GM18511 (cell line): ENCODE data around the gene SRRD.
"Not testable (repeated sequence)": the region's sequence is repeated elsewhere in the genome, so short reads cannot be mapped to it uniquely, and the experiment has no call there.

ENCODE experiments used
- ATAC-seq: cut with Tn5 transposase; IDR thresholded peaks from one replicate; pipeline ENCODE4 v1.9.1; 2021; ENCODE audit warnings: mild to moderate bottlenecking, moderate library complexity; ENCODE audit not compliant: unreplicated experiment

Gene SRRD

DNA sequence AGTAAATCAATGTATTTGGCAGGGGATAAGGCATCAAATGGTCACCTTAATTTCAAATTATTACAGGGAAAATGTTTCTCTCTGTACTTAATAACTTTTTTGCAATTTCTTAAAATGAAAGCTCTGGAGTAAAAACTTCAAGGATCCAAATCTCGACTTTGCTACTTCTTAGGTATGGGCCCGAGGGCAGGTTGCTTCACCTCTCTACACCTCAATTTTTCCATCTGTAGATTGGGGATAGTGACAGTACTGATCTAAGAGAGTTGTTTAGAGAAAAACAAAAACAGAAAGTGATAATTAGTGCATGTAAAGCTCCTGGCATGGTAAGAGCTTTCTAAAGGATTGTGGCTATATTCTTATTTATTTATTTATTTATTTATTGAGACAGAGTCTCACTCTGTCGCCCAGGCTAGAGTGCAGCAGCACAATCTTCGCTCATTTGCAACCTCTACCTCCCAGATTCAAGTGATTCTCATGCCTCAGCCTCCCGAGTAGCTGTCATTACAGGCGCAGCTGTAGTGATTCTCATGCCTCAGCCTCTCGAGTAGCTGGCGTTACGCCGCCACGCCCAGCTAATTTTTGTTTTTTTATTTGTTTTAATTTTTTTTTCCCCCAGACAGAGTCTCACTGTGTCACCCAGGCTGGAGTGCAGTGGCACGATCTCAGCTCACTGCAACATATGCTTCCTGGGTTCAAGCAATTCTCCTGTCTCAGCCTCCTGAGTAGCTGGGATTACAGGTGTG, 30.9 kb downstream of the SRRD start:
- no peak for ATAC-seq

DNA sequence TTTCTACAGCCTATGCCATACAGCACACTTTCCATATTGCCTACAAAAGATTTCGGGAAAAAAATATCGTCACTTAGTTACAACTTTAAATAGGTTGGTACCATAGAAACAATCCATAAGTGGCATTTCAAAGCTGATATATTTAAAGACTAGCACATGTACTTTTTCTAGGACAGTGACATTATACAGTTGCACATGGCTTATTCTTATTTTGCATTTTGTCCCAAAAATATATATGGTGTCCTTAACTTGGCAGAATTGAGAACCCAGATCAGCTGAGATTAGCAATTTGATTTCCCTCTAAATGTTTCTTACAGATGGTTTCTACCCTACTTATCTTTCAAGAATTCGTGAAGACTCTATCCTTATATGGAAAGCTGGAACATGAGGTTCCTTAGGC, 32.3 kb downstream of the SRRD start:
- no peak for ATAC-seq

DNA sequence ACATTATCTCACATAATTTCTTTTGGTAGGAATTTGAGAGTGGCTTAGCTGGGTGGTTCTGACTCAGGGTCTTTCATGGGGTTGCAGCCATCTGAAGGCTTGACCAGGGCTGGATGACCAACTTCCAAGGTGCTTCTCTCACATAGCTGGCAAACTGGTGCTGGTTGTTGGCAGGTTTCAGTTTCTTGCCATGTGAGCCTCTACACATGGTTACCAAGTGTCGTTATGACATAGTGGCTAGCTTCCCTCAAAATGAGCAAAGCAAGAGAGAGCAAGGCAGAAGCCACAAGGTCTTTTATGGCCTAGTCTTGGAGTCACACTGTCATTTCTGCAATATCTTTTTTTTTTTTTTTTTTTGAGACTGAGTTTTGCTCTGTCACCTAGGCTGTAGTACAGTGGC, 32.8 kb downstream of the SRRD start:
- no peak for ATAC-seq

- ATAC-seq = no peak
Observed at GRCh38 chr22:26517429-26517828, 33.8 kb downstream of the SRRD start.

GRCh38 chr22:26522012-26522411, 38.3 kb downstream of the SRRD start:
- no peak for ATAC-seq

- ATAC-seq = no peak
Observed at GRCh38 chr22:26522592-26522991, 38.9 kb downstream of the SRRD start.

GRCh38 chr22:26524870-26525269, 41.2 kb downstream of the SRRD start:
- ATAC-seq = no peak

DNA sequence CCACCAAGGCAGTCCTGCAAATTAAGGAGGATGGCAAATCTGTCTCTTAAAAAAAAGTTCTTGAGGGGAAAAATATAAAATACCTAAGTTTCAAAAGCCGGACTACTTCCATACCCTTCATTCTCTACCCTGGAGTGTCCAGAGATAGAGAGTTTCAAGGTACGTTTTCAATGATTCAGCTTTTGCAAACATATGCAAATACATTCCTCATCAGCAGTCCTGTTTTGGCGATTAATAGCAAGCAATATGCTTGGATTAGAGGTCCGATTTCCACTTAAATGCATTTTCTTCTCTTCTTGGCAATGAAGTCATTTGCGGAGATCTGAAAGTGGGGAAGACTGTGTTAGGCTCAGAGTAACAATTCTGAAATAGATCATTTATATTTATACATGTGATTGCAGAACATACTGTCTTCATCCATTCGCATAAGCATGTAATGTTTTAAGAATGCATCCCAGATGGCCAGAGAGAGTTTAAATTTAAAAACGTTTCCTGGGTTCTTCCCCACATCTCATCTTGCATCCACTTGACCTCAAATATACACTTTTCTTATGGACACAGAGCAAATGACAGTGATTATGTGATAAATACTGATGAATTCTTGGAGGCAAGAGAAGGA, 42.4 kb downstream of the SRRD start:
- no peak for ATAC-seq

DNA sequence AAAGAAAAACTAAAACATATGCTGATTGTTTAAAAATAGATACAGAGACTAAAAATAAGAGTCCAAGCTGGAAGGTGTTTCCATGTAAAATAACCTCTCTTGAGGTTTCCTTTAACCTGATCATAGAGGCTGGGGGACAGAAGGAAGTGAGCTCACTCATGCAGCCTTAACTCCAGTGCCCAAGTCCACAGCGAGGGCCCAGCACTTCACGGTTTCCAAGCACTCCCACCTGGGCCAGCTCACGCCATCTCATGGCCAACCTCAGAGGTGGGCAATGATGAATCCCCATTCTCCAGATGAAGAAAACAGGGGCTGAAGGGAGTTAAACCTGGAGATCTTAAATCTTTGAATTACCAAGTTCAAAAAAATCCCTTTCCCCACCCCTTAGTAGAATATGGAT, 43.5 kb downstream of the SRRD start:
- no peak for ATAC-seq

GRCh38 chr22:26527574-26528465, 44.1 kb downstream of the SRRD start:
- no peak for ATAC-seq

- not testable (repeated sequence) for ATAC-seq
Observed at GRCh38 chr22:26528518-26528917, 44.8 kb downstream of the SRRD start.

DNA sequence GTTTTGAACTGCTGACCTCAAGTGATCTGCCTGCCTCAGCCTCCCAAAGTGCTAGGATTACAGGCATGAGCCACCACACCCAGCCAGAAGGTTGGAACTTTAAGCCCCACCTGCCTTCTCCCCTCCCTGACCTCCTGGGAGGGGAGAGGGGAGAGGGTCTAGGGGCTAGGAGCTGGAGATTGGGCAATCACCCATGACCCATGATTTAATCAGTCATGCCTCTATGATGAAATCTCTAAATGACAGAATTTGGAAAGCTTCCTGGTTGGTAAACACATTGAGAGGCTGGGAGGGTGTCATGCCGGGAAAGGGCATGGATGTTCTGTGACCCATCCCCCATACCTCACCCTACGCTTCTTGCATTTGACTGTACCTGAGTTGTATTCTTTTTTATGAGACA, 45.7 kb downstream of the SRRD start:
- ATAC-seq = no peak

DNA sequence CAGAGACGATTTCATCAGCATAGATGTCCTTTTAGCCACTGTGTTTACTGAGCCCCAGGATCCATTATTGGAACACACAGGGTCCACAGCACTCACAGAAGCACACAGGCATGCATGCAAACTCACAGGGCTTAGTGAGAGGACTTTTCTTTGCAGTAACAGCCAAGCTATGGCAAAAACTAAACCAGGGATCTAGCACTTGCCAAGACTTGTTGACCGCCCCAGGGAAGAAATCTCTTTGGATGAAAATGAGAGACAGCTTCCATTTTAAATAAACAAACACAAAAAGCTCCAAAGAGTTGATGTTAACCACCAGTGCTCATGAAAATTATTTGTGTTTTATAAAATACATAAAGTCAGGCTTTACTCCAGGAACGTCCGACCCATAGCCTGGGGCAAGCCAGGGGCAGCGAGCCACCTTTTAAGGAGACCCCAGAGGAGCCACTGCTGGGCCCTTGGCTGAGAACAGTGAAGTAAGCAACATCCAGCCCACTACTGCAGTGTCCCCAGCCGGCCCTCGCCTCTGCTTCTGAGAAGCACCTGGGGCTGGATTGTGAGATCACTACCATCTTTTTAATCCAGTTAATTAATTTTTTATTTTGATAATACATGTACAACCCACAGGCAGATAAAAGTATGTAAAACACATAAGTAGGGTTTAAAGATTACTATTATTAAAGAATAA, 50.6 kb downstream of the SRRD start:
- no peak for ATAC-seq

DNA sequence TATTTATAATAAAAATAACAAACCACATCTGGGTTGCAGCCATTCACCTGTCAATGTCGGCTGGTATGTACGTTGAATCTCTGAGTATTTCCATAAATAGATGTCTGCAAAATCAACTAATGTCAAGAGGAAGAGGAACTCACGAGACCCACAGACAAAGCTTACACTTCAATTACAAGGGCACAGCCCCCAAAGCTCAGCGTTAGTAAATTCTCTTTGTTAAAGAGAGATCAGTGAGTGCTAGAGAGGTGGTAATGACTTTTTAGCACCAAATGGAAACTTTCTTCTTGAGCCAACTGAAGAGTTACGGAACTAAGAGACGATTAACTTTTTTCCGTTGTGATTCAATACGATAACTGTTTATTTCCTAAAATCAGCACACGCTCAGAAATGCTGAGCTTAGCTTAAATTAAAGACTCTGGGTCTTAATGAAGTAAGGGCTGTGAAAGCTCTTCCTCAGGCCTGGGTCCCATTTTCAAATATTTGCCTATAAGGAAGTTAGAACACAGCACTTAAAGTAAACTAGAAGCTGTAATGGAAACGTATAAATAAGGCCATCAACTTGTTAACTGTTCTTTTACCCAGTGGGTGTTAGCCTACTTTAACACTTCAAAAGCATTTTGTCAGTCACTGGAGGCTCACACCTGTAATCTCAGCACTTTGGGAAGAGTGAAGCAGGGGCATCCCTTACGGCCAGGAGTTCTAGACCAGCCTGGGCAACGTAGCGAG, 51.4 kb downstream of the SRRD start:
- no peak for ATAC-seq

DNA sequence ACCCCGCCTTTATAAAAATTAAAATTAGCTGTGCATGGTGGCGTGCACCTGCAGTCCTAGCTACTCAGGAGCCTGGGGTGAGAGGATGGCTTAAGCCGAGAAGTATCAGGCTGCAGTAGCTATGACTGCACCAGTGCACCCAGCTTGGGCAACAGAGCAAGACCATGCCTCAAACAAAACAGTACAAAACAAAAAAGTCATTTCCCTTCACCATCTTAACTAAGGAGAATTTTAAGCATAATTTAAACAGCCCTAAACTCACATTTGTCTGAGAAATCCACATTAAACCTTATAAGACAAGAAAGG, 51.9 kb downstream of the SRRD start:
- no peak for ATAC-seq

DNA sequence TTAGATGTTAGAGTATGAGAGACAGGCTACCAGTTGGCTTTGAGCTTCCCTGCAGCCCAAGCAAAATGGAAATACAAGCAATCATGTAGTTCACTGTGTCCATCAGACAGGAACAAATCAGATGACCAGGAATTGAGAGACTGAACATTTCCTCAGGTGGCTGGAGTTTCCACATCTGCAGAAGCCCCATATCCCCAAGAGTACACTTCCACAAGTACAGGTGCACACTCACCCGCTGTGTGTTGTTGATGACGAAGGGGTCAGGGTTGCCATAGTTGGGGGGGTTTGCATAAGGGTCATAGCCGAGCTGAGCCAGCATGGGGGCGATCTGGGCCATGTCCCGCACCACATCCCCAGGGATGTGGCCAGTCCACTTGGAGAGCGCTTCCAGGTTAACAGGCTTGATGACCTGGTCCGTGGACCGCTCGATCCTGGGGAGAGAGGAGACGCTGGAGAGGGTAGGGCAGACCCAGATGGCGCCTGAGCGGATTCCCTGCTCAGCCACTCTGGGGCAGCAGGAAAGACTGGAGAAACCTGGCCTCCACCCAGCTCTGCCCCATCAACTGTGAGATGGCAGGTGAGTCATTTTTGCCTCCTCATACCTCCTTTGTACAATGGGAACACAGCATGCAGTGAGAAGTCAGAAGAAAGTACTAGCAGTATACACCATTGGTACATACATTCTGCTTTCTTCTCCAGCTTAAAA, 52.5 kb downstream of the SRRD start:
- ATAC-seq = no peak

- ATAC-seq = no peak
Observed at GRCh38 chr22:26536762-26537134, 53.1 kb downstream of the SRRD start.

DNA sequence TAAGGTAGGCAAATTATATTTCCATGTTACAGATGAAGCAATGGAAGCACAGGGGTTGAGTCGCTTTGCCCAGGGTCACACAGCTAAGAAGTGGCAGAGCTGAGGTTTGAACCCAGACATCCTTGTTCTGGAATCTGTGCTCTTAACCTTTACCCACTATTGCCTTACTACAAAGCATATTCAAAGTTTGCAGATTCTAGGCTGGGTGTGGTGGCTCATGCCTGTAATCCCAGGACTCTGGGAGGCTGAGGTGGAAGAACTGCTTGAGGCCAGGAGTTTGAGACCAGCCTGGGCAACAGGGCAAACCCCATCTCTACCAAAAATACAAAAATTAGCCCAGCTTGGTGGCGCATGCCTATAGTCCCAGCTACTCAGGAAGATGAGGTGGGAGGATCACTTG, 56.4 kb downstream of the SRRD start:
- no peak for ATAC-seq

- no peak for ATAC-seq
Observed at GRCh38 chr22:26541167-26541819, 57.6 kb downstream of the SRRD start.

- no peak for ATAC-seq
Observed at GRCh38 chr22:26542831-26543230, 59.2 kb downstream of the SRRD start.
